Smooth muscle cell of the brain vasculature (primary cell): Measurements from ENCODE around the gene PCDHA13.
"Not testable (repeated sequence)": the region's sequence is repeated elsewhere in the genome, so short reads cannot be mapped to it uniquely, and the experiment has no call there.

Source experiments
- DNase-seq: peaks from one replicate; pipeline ENCODE4 v3.0.0-alpha.2; 2012; ENCODE audit warnings: low read depth, low spot score

PCDHA13 gene, protein sequence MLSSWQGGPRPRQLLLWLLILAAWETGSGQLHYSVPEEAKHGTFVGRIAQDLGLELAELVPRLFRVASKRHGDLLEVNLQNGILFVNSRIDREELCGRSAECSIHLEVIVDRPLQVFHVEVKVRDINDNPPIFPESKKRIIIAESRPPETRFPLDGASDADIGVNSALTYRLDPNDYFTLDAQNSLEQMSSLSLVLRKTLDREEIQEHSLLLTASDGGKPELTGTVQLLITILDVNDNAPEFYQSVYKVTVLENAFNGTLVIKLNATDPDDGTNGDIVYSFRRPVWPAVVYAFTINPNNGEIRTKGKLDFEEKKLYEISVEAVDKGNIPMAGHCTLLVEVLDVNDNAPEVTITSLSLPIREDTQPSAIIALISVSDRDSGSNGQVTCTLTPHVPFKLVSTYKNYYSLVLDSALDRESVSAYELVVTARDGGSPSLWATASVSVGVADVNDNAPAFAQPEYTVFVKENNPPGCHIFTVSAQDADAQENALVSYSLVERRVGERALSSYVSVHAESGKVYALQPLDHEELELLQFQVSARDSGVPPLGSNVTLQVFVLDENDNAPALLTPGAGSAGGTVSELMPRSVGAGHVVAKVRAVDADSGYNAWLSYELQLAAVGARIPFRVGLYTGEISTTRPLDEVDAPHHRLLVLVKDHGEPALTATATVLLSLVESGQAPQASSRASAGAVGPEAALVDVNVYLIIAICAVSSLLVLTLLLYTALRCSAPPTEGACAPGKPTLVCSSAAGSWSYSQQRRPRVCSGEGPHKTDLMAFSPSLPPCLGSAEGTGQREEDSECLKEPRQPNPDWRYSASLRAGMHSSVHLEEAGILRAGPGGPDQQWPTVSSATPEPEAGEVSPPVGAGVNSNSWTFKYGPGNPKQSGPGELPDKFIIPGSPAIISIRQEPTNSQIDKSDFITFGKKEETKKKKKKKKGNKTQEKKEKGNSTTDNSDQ

DNA sequence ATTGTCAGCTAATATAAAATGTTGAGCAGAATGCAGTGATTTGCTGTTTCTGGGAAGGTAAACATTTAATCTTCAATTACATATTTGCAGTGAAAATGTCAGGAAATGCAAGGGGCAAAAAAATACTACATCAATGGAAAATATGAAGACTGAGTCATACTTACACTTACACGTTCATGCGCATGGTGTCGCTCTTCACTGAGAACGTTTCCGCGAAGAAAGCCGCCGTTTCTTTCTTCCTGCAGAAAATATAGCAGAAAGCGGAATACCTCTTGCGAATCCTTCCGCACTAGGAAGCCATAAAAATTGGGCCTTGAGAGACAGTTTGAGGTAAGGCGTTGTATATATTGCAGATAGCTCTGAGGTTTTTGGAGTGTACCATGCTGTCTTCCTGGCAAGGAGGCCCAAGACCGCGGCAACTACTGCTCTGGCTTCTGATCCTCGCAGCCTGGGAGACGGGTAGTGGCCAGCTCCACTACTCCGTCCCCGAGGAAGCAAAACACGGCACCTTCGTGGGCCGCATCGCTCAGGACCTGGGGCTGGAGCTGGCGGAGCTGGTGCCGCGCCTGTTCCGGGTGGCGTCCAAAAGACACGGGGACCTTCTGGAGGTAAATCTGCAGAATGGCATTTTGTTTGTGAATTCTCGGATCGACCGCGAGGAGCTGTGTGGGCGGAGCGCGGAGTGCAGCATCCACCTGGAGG is at the start of gene PCDHA13:
PCDHA13 (plus strand) TSS at position 236 of the 702 bp plus-strand sequence; CDS start at position 381, 145 bp downstream.
- DNase-seq = no peak

DNA sequence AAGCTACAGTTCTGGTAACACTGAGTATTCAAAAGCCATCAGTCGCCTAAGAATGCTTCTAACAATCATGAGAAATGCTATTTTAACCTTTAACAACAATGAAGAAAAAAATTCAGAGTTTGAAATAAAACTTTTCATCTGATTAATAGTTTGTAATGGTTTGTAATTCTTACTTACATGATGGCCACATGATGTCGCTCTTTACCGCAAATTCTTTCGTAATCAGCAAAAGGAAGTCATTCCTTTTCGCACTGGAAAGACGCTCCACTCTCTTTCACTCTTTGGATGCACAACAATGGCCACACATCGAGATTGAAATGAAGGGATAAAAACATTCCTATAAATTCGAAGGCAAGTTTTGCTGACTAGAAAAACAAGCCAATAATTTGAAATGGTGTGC is 47.9 kb upstream of the PCDHA13 start, which contains the start of gene PCDHA7:
PCDHA7 (plus strand) TSS at position 277 of the 400 bp plus-strand sequence; CDS start at position 392, 115 bp downstream.
- DNase-seq = no peak

DNA sequence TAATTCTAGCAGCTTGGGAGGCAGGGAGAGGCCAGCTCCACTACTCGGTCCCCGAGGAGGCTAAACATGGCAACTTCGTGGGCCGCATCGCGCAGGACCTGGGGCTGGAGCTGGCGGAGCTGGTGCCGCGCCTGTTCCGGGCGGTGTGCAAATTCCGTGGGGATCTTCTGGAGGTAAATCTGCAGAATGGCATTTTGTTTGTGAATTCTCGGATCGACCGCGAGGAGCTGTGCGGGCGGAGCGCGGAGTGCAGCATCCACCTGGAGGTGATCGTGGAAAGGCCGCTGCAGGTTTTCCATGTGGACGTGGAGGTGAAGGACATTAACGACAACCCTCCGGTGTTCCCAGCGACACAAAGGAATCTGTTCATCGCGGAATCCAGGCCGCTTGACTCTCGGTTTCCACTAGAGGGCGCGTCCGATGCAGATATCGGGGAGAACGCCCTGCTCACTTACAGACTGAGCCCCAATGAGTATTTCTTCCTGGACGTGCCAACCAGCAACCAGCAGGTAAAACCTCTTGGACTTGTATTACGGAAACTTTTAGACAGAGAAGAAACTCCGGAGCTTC is 47.4 kb upstream of the PCDHA13 start:
- not testable (repeated sequence) for DNase-seq

DNA sequence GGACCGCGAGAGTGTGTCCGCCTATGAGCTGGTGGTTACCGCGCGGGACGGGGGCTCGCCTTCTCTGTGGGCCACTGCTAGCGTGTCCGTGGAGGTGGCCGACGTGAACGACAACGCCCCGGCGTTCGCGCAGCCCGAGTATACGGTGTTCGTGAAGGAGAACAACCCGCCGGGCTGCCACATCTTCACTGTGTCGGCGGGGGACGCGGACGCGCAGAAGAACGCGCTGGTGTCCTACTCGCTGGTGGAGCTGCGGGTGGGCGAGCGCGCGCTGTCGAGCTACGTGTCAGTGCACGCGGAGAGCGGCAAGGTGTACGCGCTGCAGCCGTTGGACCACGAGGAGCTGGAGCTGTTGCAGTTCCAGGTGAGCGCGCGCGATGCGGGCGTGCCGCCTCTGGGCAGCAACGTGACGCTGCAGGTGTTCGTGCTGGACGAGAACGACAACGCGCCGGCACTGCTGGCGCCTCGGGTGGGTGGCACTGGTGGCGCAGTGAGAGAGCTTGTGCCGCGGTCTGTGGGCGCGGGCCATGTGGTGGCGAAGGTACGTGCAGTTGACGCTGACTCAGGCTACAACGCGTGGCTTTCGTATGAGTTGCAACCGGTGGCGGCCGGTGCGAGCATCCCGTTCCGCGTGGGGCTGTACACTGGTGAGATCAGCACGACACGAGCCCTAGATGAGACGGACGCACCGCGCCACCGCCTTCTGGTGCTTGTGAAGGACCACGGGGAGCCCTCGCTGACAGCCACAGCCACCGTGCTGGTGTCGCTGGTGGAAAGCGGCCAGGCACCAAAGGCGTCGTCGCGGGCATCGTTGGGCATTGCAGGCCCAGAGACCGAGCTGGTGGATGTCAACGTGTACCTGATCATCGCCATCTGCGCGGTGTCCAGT is 46.1 kb upstream of the PCDHA13 start:
- no peak for DNase-seq

DNA sequence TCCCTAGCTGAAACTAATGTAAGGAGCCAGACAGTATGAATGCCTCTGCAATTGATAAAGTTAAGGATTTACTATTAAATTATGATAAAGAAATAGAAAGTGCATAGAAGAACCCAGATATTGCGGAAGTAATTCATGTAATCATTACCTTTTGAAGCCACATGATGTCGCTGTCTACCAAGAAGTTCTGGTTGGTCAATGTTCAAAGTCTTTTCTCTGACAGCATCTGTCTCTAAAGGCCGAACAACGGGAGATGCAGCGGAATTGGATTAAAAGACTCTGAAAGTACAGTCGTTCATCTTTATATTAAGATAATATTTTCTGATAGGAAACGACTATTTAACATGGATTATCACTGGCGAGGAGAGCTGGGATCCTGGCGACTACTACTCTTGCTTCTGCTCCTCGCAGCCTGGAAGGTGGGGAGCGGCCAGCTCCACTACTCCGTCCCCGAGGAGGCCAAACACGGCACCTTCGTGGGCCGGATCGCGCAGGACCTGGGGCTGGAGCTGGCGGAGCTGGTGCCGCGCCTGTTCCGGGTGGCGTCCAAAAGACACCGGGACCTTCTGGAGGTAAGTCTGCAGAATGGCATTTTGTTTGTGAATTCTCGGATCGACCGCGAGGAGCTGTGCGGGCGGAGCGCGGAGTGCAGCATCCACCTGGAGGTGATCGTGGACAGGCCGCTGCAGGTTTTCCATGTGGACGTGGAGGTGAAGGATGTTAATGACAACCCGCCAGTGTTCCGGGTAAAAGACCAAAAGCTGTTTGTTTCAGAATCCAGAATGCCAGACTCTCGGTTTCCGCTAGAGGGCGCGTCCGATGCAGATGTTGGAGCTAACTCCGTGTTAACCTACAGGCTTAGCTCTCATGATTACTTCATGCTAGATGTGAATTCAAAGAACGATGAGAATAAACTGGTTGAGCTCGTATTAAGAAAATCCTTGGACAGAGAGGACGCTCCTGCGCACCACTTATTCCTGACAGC is 40.7 kb upstream of the PCDHA13 start, which contains the start of gene PCDHA8:
PCDHA8 (plus strand) TSS at position 210 of the 985 bp plus-strand sequence; CDS start at position 345, 135 bp downstream.
- no peak for DNase-seq

DNA sequence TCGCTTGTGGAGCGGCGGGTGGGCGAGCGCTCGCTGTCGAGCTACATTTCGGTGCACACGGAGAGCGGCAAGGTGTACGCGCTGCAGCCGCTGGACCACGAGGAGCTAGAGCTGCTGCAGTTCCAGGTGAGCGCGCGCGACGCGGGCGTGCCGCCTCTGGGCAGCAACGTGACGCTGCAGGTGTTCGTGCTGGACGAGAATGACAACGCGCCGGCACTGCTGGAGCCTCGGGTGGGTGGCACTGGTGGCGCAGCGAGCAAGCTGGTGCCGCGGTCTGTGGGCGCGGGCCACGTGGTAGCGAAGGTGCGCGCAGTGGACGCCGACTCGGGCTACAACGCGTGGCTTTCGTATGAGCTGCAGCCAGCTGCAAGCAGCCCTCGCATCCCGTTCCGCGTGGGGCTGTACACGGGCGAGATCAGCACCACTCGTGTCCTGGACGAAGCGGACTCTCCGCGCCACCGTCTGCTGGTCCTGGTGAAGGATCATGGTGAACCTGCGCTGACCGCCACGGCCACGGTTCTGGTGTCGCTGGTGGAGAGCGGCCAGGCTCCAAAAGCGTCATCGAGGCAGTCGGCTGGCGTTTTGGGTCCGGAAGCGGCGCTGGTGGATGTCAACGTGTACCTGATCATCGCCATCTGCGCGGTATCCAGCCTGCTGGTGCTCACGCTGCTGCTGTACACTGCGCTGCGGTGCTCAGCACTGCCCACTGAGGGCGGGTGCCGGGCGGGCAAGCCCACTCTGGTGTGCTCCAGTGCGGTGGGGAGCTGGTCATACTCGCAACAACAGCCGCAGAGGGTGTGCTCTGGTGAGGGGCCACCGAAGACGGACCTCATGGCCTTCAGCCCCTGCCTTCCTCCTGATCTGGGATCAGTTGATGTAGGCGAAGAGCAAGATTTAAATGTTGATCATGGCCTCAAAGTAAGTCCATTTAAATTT is 38.9 kb upstream of the PCDHA13 start:
- no peak for DNase-seq

DNA sequence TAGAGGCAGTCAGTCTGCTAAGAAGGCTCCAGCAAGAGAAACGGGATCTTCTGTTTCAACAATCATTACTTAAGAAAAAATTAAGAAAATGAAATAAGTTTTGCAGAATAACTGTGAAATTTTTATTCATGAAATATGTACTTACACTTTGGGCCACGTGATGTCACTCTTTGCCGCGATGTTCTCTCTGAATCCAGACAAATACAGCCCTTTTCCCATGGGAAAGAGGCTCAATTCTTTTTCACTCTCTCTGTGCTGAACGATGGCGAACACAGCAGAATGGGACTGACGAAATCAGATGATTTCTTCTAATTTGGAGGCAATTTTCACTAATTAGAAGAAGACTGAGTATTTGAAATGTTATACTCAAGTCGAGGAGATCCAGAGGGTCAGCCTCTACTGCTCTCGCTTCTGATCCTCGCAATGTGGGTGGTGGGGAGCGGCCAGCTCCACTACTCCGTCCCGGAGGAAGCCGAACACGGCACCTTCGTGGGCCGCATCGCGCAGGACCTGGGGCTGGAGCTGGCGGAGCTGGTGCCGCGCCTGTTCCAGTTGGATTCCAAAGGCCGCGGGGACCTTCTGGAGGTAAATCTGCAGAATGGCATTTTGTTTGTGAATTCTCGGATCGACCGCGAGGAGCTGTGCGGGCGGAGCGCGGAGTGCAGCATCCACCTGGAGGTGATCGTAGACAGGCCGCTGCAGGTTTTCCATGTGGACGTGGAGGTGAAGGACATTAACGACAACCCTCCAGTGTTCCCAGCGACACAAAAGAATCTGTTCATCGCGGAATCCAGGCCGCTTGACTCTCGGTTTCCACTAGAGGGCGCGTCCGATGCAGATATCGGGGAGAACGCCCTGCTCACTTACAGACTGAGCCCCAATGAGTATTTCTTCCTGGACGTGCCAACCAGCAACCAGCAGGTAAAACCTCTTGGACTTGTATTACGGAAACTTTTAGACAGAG is 33.5 kb upstream of the PCDHA13 start, which contains the start of gene PCDHA9:
PCDHA9 (plus strand) TSS at position 244 of the 964 bp plus-strand sequence; CDS start at position 358, 114 bp downstream.
- not testable (repeated sequence) for DNase-seq

DNA sequence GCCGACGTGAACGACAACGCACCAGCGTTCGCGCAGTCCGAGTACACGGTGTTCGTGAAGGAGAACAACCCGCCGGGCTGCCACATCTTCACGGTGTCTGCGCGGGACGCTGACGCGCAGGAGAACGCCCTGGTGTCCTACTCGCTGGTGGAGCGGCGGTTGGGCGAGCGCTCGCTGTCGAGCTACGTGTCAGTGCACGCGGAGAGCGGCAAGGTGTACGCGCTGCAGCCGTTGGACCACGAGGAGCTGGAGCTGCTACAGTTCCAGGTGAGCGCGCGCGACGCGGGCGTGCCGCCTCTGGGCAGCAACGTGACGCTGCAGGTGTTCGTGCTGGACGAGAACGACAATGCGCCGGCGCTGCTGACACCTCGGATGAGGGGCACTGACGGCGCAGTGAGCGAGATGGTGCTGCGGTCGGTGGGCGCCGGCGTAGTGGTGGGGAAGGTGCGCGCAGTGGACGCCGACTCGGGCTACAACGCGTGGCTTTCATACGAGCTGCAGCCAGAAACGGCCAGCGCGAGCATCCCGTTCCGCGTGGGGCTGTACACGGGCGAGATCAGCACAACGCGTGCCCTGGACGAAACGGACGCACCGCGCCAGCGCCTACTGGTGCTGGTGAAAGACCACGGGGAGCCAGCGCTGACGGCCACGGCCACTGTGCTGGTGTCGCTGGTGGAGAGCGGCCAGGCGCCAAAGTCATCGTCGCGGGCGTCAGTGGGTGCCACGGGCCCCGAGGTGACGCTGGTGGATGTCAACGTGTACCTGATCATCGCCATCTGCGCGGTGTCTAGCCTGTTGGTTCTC is 31.9 kb upstream of the PCDHA13 start:
- DNase-seq = not testable (repeated sequence)

DNA sequence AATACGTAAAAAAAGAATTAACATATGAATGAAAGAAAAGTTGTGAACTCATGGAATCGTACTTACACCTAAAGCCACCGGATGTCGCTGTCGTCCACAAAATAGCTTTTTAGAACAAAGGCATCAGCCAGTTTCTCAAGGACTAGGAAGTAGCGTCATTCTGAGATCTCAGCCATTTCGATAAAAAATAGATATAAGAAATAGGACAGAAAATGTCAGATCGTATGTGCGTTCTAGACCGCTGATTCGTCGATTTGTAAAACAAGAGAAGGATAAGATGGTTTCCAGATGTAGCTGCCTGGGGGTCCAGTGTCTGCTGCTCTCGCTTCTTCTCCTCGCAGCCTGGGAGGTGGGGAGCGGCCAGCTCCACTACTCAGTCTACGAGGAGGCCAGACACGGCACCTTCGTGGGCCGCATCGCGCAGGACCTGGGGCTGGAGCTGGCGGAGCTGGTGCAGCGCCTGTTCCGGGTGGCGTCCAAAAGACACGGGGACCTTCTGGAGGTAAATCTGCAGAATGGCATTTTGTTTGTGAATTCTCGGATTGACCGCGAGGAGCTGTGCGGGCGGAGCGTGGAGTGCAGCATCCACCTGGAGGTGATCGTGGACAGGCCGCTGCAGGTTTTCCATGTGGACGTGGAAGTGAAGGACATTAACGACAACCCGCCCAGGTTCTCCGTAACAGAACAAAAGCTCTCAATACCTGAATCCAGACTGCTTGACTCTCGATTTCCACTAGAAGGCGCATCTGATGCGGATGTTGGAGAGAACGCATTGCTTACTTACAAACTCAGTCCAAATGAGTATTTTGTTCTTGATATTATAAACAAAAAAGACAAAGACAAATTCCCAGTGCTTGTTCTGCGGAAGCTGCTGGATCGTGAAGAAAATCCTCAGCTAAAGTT is 25.9 kb upstream of the PCDHA13 start, which contains the start of gene PCDHA10:
PCDHA10 (plus strand) TSS at position 126 of the 903 bp plus-strand sequence; CDS start at position 278, 152 bp downstream.
- DNase-seq = no peak

DNA sequence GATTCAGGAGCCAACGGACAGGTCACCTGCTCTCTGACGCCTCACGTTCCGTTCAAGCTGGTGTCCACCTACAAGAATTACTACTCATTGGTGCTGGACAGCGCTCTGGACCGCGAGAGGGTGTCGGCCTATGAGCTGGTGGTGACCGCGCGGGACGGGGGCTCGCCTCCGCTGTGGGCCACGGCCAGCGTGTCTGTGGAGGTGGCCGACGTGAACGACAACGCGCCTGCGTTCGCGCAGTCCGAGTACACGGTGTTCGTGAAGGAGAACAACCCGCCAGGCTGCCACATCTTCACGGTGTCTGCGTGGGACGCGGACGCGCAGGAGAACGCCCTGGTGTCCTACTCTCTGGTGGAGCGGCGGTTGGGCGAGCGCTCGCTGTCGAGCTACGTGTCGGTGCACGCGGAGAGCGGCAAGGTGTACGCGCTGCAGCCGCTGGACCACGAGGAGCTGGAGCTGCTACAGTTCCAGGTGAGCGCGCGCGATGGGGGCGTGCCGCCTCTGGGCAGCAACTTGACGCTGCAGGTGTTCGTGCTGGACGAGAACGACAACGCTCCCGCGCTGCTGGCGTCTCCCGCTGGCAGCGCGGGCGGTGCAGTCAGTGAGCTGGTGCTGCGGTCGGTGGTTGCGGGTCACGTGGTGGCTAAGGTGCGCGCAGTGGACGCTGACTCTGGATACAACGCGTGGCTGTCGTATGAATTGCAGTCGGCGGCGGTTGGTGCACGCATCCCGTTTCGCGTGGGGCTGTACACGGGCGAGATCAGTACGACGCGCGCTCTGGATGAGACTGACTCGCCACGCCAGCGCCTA is 24.5 kb upstream of the PCDHA13 start:
- DNase-seq = no peak

DNA sequence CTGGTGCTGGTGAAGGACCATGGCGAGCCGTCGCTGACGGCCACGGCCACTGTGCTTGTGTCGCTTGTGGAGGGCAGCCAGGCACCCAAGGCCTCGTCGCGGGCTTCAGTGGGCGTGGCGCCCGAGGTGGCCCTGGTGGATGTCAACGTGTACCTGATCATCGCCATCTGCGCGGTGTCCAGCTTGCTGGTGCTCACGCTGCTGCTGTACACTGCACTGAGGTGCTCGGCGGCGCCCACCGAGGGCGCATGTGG is 24.0 kb upstream of the PCDHA13 start:
- no peak for DNase-seq

DNA sequence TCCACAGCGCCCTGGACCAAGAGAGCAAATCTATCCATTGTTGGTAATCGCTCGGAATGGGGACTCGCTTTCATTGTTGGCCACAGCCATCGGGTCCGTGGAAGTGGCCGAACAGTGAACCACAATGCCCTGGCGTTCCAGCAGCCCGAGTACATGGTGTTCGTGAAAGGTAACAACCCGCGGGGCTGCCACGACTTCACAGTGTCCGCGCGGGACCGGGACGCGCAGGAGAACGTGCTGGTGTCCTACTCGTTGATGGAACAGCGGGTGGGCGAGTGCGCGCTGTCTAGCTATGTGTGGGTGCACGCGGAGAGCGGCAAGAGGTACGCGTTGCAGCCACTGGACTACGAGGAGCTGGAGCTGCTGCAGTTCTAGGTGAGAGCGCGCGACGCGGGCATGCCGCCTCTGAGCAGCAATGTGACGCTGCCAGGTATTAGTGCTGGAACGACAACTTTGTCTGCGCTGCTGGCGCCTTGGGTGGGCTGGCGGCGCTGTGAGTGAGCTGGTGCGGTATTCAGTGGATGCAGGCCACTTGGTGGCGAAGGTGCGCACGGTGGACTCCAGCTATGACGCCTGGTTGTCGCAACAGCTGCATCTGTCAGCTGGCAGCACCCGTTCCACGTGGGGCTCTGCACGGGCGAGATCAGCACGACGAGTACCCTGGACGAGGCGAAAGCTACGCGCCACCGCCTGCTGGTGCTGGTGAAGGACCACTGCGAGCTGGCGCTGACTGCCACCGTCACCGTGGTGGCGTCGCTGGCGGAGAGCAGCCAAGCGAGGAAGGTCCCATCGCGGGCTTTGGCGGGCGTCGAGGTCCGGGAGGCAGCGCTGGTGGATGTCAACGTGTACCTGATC is 19.3 kb upstream of the PCDHA13 start:
- DNase-seq = no peak
